Hepatocyte (in vitro differentiated cells): ENCODE data around the gene BACH2. TPM values are rescaled to one million over a fixed set of nuclear protein-coding genes. Genes with fewer than 3 reads are reported as not detected.

ENCODE experiments used
- DNase-seq: peaks from one replicate; pipeline ENCODE4 v3.0.0-alpha.2; 2016; ENCODE audit warnings: low spot score
- H2AFZ ChIP-seq: fragments of 200-600 bp; sonication (generic); 2 replicates; pipeline ENCODE4 v1.6.0; 2016; ENCODE audit warnings: antibody characterized with exemption, mild to moderate bottlenecking
- H3K27ac ChIP-seq: fragments of 200-600 bp; sonication (generic); 2 replicates; pipeline ENCODE4 v1.5.1; 2016; ENCODE audit warnings: mild to moderate bottlenecking
- H3K27me3 ChIP-seq: fragments of 200-600 bp; sonication (generic); 2 replicates; pipeline ENCODE4 v1.6.1; 2016
- H3K36me3 ChIP-seq: fragments of 200-600 bp; sonication (generic); replicated peaks from 2 replicates; pipeline ENCODE4 v1.5.1; 2016; ENCODE audit warnings: low read depth; ENCODE audit not compliant: insufficient read depth
- H3K4me1 ChIP-seq: fragments of 200-600 bp; sonication (generic); 2 replicates; pipeline ENCODE4 v1.5.1; 2016; ENCODE audit warnings: mild to moderate bottlenecking, moderate library complexity; ENCODE audit not compliant: insufficient read depth
- H3K4me2 ChIP-seq: fragments of 200-600 bp; sonication (generic); 2 replicates; pipeline ENCODE4 v1.6.0; 2016
- H3K4me3 ChIP-seq: fragments of 200-600 bp; sonication (generic); 2 replicates; pipeline ENCODE4 v1.5.1; 2016; ENCODE audit warnings: mild to moderate bottlenecking
- H3K79me2 ChIP-seq: fragments of 200-600 bp; sonication (generic); 2 replicates; pipeline ENCODE4 v1.6.0; 2017; ENCODE audit warnings: mild to moderate bottlenecking
- H3K9me2 ChIP-seq: fragments of 200-600 bp; sonication (generic); replicated peaks from 2 replicates; pipeline ENCODE4 v1.6.0; 2017; ENCODE audit warnings: mild to moderate bottlenecking; ENCODE audit not compliant: insufficient read depth
- H3K9me3 ChIP-seq: fragments of 200-600 bp; sonication (generic); 2 replicates; pipeline ENCODE4 v1.5.1; 2016; ENCODE audit warnings: low read depth, mild to moderate bottlenecking
- H4K20me1 ChIP-seq: fragments of 200-600 bp; sonication (generic); 2 replicates; pipeline ENCODE4 v1.6.0; 2016; ENCODE audit warnings: mild to moderate bottlenecking; ENCODE audit not compliant: insufficient read depth, poor library complexity, severe bottlenecking
- CTCF ChIP-seq: fragments of 200-600 bp; sonication (generic); IDR thresholded peaks from 2 replicates; pipeline ENCODE4 v1.5.1; 2016; ENCODE audit warnings: antibody characterized with exemption, mild to moderate bottlenecking; ENCODE audit not compliant: poor library complexity
- EZH2 ChIP-seq: fragments of 200-600 bp; sonication (generic); IDR thresholded peaks from 2 replicates; pipeline ENCODE4 v1.6.1; 2016; ENCODE audit warnings: antibody characterized with exemption, mild to moderate bottlenecking, borderline replicate concordance
- EZH2phosphoT487 ChIP-seq: fragments of 200-600 bp; sonication (generic); IDR thresholded peaks from one replicate; pipeline ENCODE4 v1.6.1; 2018; ENCODE audit warnings: antibody characterized with exemption, mild to moderate bottlenecking, low read depth, moderate library complexity; ENCODE audit not compliant: unreplicated experiment, severe bottlenecking
- WGBS: methylation state at CpG from one replicate; pipeline ENCODE4 v1.1.6; 2016; ENCODE audit warnings: low lambda C conversion rate; ENCODE audit errors: missing lambda C conversion rate; 5-methylcytosine and 5-hydroxymethylcytosine counted together
- polyA plus RNA-seq: library from polyadenylated mRNA; unstranded; fragments of >200 nt; fragmentation: Nextera tagmentation; extraction: Ambion mirVana; gene quantifications from 2 replicates; pipeline ENCODE4 v1.2.1, GENCODE V29; 2016
- total RNA-seq: library from RNA; depleted of rRNA; stranded (reverse); fragments of >200 nt; gene quantifications from 2 replicates; pipeline ENCODE4 v1.2.3, GENCODE V29; 2014

The BACH2 gene
- total and polyA plus RNA-seq, 2 experiments from 2014 or later, result 2.3 to 2.6 TPM

DNA sequence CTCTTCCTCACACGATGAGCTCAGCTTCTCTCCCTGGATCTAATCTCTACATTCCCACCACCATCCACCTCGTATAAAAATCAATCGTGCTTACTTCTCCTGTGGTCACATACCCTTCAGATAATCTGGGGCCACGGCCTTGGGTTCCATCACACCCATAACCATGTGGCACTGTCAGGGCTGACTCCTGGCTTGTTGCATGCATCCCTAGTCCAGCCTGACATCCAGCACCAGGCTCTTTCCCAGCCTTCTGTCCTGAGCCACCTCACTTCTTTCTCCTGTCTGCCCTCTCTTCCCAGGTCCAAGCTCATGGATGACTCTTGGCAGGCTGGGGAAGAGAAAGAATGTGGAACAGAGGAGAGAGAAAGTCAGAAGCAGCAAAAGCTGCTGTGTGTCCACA, 199.8 kb downstream of the BACH2 start:
- no peaks in the 10 kb centered on the region for H3K4me1 ChIP-seq
- H3K79me2 ChIP-seq, result no peaks in the 10 kb centered on the region
- TF ChIP-seq EZH2phosphoT487 (no peak), CTCF (no peak), EZH2 (no peak)
- H3K27ac ChIP-seq, result no peak overlapping the region
- WGBS, result 91% methylated on average over 4 of the region's 4 CpGs
- H3K4me3 ChIP-seq, result no peak overlapping the region
- H3K9me3 ChIP-seq, result no peaks in the 10 kb centered on the region
- no peaks in the 10 kb centered on the region for H4K20me1 ChIP-seq
- no peaks in the 10 kb centered on the region for H3K27me3 ChIP-seq
- H2AFZ ChIP-seq, result no peak overlapping the region
- DNase-seq, result no peak
- H3K9me2 ChIP-seq, result no peaks in the 10 kb centered on the region
- no peaks in the 10 kb centered on the region for H3K36me3 ChIP-seq
- no peak overlapping the region for H3K4me2 ChIP-seq

GRCh38 chr6:90095788-90096187, 200.9 kb downstream of the BACH2 start:
- no peak overlapping the region for H3K4me2 ChIP-seq
- 90% methylated on average over 3 of the region's 3 CpGs for WGBS
- no peaks in the 10 kb centered on the region for H3K9me2 ChIP-seq
- H2AFZ ChIP-seq, result no peak overlapping the region
- H3K36me3 ChIP-seq, result no peaks in the 10 kb centered on the region
- DNase-seq, result no peak
- no peaks in the 10 kb centered on the region for H3K27me3 ChIP-seq
- no peak overlapping the region for H3K27ac ChIP-seq
- H4K20me1 ChIP-seq, result no peaks in the 10 kb centered on the region
- no peaks in the 10 kb centered on the region for H3K79me2 ChIP-seq
- TF ChIP-seq EZH2, result no peak
- no peak for TF ChIP-seq EZH2phosphoT487
- no peak for TF ChIP-seq CTCF
- no peak overlapping the region for H3K4me3 ChIP-seq
- H3K9me3 ChIP-seq, result no peaks in the 10 kb centered on the region
- no peaks in the 10 kb centered on the region for H3K4me1 ChIP-seq

- TF ChIP-seq EZH2, result no peak
- H3K4me2 ChIP-seq, result no peak overlapping the region
- no peaks in the 10 kb centered on the region for H4K20me1 ChIP-seq
- DNase-seq, result no peak
- no peaks in the 10 kb centered on the region for H3K9me2 ChIP-seq
- H3K79me2 ChIP-seq, result no peaks in the 10 kb centered on the region
- no peaks in the 10 kb centered on the region for H3K9me3 ChIP-seq
- H3K36me3 ChIP-seq, result no peaks in the 10 kb centered on the region
- 88% methylated on average over 2 of the region's 2 CpGs for WGBS
- H2AFZ ChIP-seq, result no peak overlapping the region
- H3K4me3 ChIP-seq, result no peak overlapping the region
- no peak overlapping the region for H3K27ac ChIP-seq
- H3K27me3 ChIP-seq, result no peaks in the 10 kb centered on the region
- no peaks in the 10 kb centered on the region for H3K4me1 ChIP-seq
Observed at GRCh38 chr6:90095145-90095544, 201.5 kb downstream of the BACH2 start.

- Histone ChIP-seq H3K4me1 (no peaks in the 10 kb centered on the region), H3K27me3 (no peaks in the 10 kb centered on the region), H3K9me2 (no peaks in the 10 kb centered on the region), H4K20me1 (no peaks in the 10 kb centered on the region), H3K36me3 (no peaks in the 10 kb centered on the region), H3K27ac (no peak overlapping the region), H3K4me2 (no peak overlapping the region), H3K79me2 (no peaks in the 10 kb centered on the region), H3K9me3 (no peaks in the 10 kb centered on the region), H2AFZ (no peak overlapping the region), H3K4me3 (no peak overlapping the region)
- no peak for DNase-seq
- TF ChIP-seq EZH2phosphoT487 (no peak), CTCF (no peak), EZH2 (no peak)
- 96% methylated on average over 3 of the region's 3 CpGs for WGBS
Observed at GRCh38 chr6:90093558-90094073, 203.0 kb downstream of the BACH2 start.
